HEK293 (cell line): ENCODE results near the gene ARHGEF11.

ENCODE experiments used
- CTCF ChIA-PET: fragments of 350-600 bp; formaldehyde crosslinking; extraction: SDS; loops from one replicate; lab custom pipeline; 2021; ENCODE audit warnings: antibody characterized with exemption; lab: Yijun Ruan, JAX
- POLR2A ChIA-PET: fragments of 300-600 bp; formaldehyde crosslinking; extraction: SDS; loops from one replicate; lab custom pipeline; 2020; ENCODE audit warnings: antibody characterized with exemption, inconsistent platforms; lab: Yijun Ruan, JAX
- H3K27ac ChIP-seq: fragments of 200-500 bp; sonication (Bioruptor generic); 2 replicates; pipeline ENCODE4 v1.5.1; 2014; ENCODE audit warnings: low read depth, low read length, control low read depth, inconsistent platforms; ENCODE audit errors: extremely low read depth
- H3K36me3 ChIP-seq, 2 experiments: fragments of 200-500 bp in 1 of 2; sonication (Bioruptor generic) in 1 of 2; 1 replicate in 1 of 2; 2 replicates in 1 of 2; pipeline ENCODE4 v1.5.1; 2014 to 2017; ENCODE audit warnings: inconsistent platforms in 2 of 2, low read length in 2 of 2; ENCODE audit not compliant: control insufficient read depth in 2 of 2, insufficient read depth in 1 of 2
- H3K4me1 ChIP-seq: fragments of 200-500 bp; sonication (Bioruptor generic); 2 replicates; pipeline ENCODE4 v1.5.1; 2014; ENCODE audit warnings: mild to moderate bottlenecking, low read length, inconsistent platforms; ENCODE audit not compliant: control insufficient read depth, insufficient read depth
- H3K4me3 ChIP-seq: 2 replicates; pipeline ENCODE4 v1.5.1; 2011; ENCODE audit warnings: low read depth, mild to moderate bottlenecking, control low read depth, low read length, moderate library complexity
- H3K9me3 ChIP-seq: fragments of 200-500 bp; sonication (Bioruptor generic); 2 replicates; pipeline ENCODE4 v1.5.1; 2014; ENCODE audit warnings: low read depth, low read length, inconsistent platforms; ENCODE audit not compliant: control insufficient read depth, insufficient read depth
- BCL11B ChIP-seq: fragments of 450-650 bp; formaldehyde crosslinking; IDR thresholded peaks from 2 replicates; pipeline ENCODE4 v1.5.1; 2016; ENCODE audit warnings: low read depth, missing biosample characterization, missing genetic modification characterization
- GLI2 ChIP-seq: fragments of 450-650 bp; formaldehyde crosslinking; IDR thresholded peaks from 2 replicates; pipeline ENCODE4; 2017; ENCODE audit warnings: missing biosample characterization, missing genetic modification characterization, low read depth, borderline replicate concordance
- GLI4 ChIP-seq: fragments of 450-650 bp; formaldehyde crosslinking; IDR thresholded peaks from 2 replicates; pipeline ENCODE4 v1.5.1; 2016; ENCODE audit warnings: missing biosample characterization, missing genetic modification characterization
- KLF9 ChIP-seq: fragments of 450-650 bp; formaldehyde crosslinking; IDR thresholded peaks from 2 replicates; pipeline ENCODE4 v1.5.1; 2016; ENCODE audit warnings: missing biosample characterization, missing genetic modification characterization, low read depth
- SCRT2 ChIP-seq: fragments of 450-650 bp; formaldehyde crosslinking; IDR thresholded peaks from 2 replicates; pipeline ENCODE4 v1.5.1; 2016; ENCODE audit warnings: missing biosample characterization, missing genetic modification characterization
- TRIM28 ChIP-seq: IDR thresholded peaks from 2 replicates; pipeline ENCODE4 v1.6.1; 2011; ENCODE audit warnings: low read length, control low read depth, borderline replicate concordance
- WT1 ChIP-seq: fragments of 450-650 bp; formaldehyde crosslinking; IDR thresholded peaks from 2 replicates; pipeline ENCODE4 v1.5.1; 2016; ENCODE audit warnings: missing biosample characterization, missing genetic modification characterization
- ZBTB1 ChIP-seq: fragments of 450-650 bp; formaldehyde crosslinking; IDR thresholded peaks from 2 replicates; pipeline ENCODE4 v1.5.1; 2016; ENCODE audit warnings: missing biosample characterization, missing genetic modification characterization
- ZNF133 ChIP-seq: fragments of 450-650 bp; formaldehyde crosslinking; IDR thresholded peaks from 2 replicates; pipeline ENCODE4 v1.5.1; 2016; ENCODE audit warnings: missing biosample characterization, missing genetic modification characterization
- ZNF155 ChIP-seq: fragments of 450-650 bp; formaldehyde crosslinking; IDR thresholded peaks from 2 replicates; pipeline ENCODE4 v1.5.1; 2016; ENCODE audit warnings: missing biosample characterization, missing genetic modification characterization
- ZNF202 ChIP-seq: fragments of 450-650 bp; formaldehyde crosslinking; IDR thresholded peaks from 2 replicates; pipeline ENCODE4 v1.5.1; 2016; ENCODE audit warnings: missing biosample characterization, missing genetic modification characterization, borderline replicate concordance
- ZNF292 ChIP-seq: fragments of 450-650 bp; formaldehyde crosslinking; IDR thresholded peaks from 2 replicates; pipeline ENCODE4 v1.5.1; 2016; ENCODE audit warnings: low read depth, missing biosample characterization, missing genetic modification characterization, borderline replicate concordance
- ZNF311 ChIP-seq: fragments of 450-650 bp; formaldehyde crosslinking; IDR thresholded peaks from 2 replicates; pipeline ENCODE4 v1.5.1; 2017; ENCODE audit warnings: missing biosample characterization, missing genetic modification characterization, borderline replicate concordance
- ZNF366 ChIP-seq: fragments of 450-650 bp; formaldehyde crosslinking; conservative IDR thresholded peaks from 2 replicates; pipeline ENCODE4 v1.5.1; 2016; ENCODE audit warnings: missing biosample characterization, missing genetic modification characterization
- ZNF529 ChIP-seq: fragments of 450-650 bp; formaldehyde crosslinking; IDR thresholded peaks from 2 replicates; pipeline ENCODE4 v1.5.1; 2017; ENCODE audit warnings: missing genetic modification characterization, missing biosample characterization; ENCODE audit not compliant: insufficient replicate concordance
- ZNF623 ChIP-seq: fragments of 450-650 bp; formaldehyde crosslinking; IDR thresholded peaks from 2 replicates; pipeline ENCODE4 v1.5.1; 2016; ENCODE audit warnings: missing biosample characterization, missing genetic modification characterization
- ZNF660 ChIP-seq: fragments of 450-650 bp; IDR thresholded peaks from 2 replicates; pipeline ENCODE4 v1.5.1; 2018; ENCODE audit warnings: missing biosample characterization, mild to moderate bottlenecking, missing genetic modification characterization
- ZNF677 ChIP-seq: fragments of 450-650 bp; IDR thresholded peaks from 2 replicates; pipeline ENCODE4 v1.5.0; 2018; ENCODE audit warnings: missing biosample characterization, mild to moderate bottlenecking, missing genetic modification characterization, moderate library complexity
- ZNF768 ChIP-seq: fragments of 450-650 bp; formaldehyde crosslinking; IDR thresholded peaks from 2 replicates; pipeline ENCODE4 v1.5.1; 2018; ENCODE audit warnings: missing biosample characterization, mild to moderate bottlenecking, missing genetic modification characterization
- TF ChIP-seq, protein P1 (sequence below): fragments of 450-650 bp; formaldehyde crosslinking; IDR thresholded peaks from 2 replicates; pipeline ENCODE4 v1.5.1; 2016; ENCODE audit warnings: missing biosample characterization, missing genetic modification characterization
- TF ChIP-seq, protein P2 (sequence below): fragments of 450-650 bp; IDR thresholded peaks from 2 replicates; pipeline ENCODE4 v1.5.1; 2018; ENCODE audit warnings: missing biosample characterization, missing genetic modification characterization
- TF ChIP-seq, protein P3 (sequence below): fragments of 450-650 bp; formaldehyde crosslinking; IDR thresholded peaks from 2 replicates; pipeline ENCODE4 v1.5.1; 2016; ENCODE audit warnings: missing biosample characterization, missing genetic modification characterization, borderline replicate concordance
- TF ChIP-seq, protein P4 (sequence below): fragments of 450-650 bp; formaldehyde crosslinking; IDR thresholded peaks from 2 replicates; pipeline ENCODE4 v1.5.1; 2017; ENCODE audit warnings: missing biosample characterization, missing genetic modification characterization
- TF ChIP-seq, protein P5 (sequence below): fragments of 450-650 bp; formaldehyde crosslinking; IDR thresholded peaks from 2 replicates; pipeline ENCODE4 v1.5.1; 2016; ENCODE audit warnings: missing biosample characterization, missing genetic modification characterization
- TF ChIP-seq, protein P6 (sequence below): fragments of 450-650 bp; formaldehyde crosslinking; IDR thresholded peaks from 2 replicates; pipeline ENCODE4 v1.5.1; 2016; ENCODE audit warnings: missing biosample characterization, missing genetic modification characterization
- TF ChIP-seq, protein P7 (sequence below): fragments of 450-650 bp; formaldehyde crosslinking; optimal IDR thresholded peaks from 2 replicates; pipeline ENCODE3; 2016; ENCODE audit warnings: missing biosample characterization, mild to moderate bottlenecking, missing genetic modification characterization
- TF ChIP-seq, protein P8 (sequence below): fragments of 450-650 bp; formaldehyde crosslinking; IDR thresholded peaks from 2 replicates; pipeline ENCODE4 v1.5.1; 2016; ENCODE audit warnings: missing biosample characterization, missing genetic modification characterization

ARHGEF11 gene

DNA sequence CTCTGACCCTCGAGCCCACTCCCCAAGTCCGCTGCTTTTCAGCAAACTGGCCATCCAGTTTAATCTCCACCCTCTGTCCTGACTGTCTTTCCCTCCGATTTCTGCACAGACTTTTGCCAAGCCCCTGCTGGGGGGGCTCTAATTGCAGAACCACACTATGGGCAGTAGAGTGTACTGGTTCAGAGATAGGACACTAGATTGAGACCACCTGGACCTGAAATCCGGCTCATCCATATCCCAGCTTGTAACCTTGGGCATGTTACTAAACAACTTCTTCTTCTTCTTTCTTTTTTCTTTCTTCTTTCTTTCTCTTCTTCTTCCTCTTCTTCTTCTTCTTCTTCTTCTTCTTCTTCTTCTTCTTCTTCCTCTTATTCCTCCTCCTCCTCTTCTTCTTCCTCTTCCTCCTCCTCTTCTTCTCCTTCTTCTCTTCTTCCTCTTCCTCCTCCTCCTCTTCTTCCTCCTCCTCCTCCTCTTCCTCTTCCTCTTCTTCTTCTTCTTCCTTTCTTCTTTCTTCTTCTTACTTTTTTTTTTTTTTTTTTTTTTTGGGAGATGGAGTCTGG is 117.4 kb downstream of the ARHGEF11 start:
- no peaks in the 10 kb centered on the region for H3K36me3 ChIP-seq
- no peak overlapping the region for H3K27ac ChIP-seq
- H3K4me1 ChIP-seq, result no peaks in the 10 kb centered on the region; the same call in 1 of the 2 replicates
- POLR2A ChIA-PET, result interaction anchor here (0.7 to 1.1 kb wide), 4 partner anchors 36 to 239 kb away, joined by 3 to 4 read pairs (median 4); partner anchors contain the start of genes ISG20L2 and METTL25B
- H3K9me3 ChIP-seq, result no peaks in the 10 kb centered on the region
- CTCF ChIA-PET, result interaction anchor here (0.6 to 11.9 kb wide), 38 partner anchors 8 to 302 kb away, joined by 3 to 199 read pairs (median 5); partner anchors contain the start of genes ISG20L2, METTL25B, NTRK1 and PEAR1
- no peak overlapping the region for H3K4me3 ChIP-seq
- TF ChIP-seq, protein P1, sequence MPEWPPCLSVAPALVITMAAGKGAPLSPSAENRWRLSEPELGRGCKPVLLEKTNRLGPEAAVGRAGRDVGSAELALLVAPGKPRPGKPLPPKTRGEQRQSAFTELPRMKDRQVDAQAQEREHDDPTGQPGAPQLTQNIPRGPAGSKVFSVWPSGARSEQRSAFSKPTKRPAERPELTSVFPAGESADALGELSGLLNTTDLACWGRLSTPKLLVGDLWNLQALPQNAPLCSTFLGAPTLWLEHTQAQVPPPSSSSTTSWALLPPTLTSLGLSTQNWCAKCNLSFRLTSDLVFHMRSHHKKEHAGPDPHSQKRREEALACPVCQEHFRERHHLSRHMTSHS (tag by site-specific recombination), result no peak
- no peak for TF ChIP-seq ZNF623 (tag by site-specific recombination)
- no peak for TF ChIP-seq WT1 (tag by site-specific recombination)
- no peak for TF ChIP-seq SCRT2 (tag by site-specific recombination)
- TF ChIP-seq ZNF133 (tag by site-specific recombination), result no peak
- TF ChIP-seq, protein P2, sequence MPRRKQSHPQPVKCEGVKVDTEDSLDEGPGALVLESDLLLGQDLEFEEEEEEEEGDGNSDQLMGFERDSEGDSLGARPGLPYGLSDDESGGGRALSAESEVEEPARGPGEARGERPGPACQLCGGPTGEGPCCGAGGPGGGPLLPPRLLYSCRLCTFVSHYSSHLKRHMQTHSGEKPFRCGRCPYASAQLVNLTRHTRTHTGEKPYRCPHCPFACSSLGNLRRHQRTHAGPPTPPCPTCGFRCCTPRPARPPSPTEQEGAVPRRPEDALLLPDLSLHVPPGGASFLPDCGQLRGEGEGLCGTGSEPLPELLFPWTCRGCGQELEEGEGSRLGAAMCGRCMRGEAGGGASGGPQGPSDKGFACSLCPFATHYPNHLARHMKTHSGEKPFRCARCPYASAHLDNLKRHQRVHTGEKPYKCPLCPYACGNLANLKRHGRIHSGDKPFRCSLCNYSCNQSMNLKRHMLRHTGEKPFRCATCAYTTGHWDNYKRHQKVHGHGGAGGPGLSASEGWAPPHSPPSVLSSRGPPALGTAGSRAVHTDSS (tag by site-specific recombination), result peak; percentile 99
- TF ChIP-seq, protein P3, sequence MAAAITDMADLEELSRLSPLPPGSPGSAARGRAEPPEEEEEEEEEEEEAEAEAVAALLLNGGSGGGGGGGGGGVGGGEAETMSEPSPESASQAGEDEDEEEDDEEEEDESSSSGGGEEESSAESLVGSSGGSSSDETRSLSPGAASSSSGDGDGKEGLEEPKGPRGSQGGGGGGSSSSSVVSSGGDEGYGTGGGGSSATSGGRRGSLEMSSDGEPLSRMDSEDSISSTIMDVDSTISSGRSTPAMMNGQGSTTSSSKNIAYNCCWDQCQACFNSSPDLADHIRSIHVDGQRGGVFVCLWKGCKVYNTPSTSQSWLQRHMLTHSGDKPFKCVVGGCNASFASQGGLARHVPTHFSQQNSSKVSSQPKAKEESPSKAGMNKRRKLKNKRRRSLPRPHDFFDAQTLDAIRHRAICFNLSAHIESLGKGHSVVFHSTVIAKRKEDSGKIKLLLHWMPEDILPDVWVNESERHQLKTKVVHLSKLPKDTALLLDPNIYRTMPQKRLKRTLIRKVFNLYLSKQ (tag by site-specific recombination), result no peak
- TF ChIP-seq ZNF202, result no peak
- TF ChIP-seq, protein P4, sequence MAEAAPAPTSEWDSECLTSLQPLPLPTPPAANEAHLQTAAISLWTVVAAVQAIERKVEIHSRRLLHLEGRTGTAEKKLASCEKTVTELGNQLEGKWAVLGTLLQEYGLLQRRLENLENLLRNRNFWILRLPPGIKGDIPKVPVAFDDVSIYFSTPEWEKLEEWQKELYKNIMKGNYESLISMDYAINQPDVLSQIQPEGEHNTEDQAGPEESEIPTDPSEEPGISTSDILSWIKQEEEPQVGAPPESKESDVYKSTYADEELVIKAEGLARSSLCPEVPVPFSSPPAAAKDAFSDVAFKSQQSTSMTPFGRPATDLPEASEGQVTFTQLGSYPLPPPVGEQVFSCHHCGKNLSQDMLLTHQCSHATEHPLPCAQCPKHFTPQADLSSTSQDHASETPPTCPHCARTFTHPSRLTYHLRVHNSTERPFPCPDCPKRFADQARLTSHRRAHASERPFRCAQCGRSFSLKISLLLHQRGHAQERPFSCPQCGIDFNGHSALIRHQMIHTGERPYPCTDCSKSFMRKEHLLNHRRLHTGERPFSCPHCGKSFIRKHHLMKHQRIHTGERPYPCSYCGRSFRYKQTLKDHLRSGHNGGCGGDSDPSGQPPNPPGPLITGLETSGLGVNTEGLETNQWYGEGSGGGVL (tag by site-specific recombination), result no peak
- TF ChIP-seq, protein P5, sequence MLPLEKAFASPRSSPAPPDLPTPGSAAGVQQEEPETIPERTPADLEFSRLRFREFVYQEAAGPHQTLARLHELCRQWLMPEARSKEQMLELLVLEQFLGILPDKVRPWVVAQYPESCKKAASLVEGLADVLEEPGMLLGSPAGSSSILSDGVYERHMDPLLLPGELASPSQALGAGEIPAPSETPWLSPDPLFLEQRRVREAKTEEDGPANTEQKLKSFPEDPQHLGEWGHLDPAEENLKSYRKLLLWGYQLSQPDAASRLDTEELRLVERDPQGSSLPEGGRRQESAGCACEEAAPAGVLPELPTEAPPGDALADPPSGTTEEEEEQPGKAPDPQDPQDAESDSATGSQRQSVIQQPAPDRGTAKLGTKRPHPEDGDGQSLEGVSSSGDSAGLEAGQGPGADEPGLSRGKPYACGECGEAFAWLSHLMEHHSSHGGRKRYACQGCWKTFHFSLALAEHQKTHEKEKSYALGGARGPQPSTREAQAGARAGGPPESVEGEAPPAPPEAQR (tag by site-specific recombination), result no peak
- no peak for TF ChIP-seq KLF9 (tag by site-specific recombination)
- TF ChIP-seq ZNF660 (tag by site-specific recombination), result no peak
- TF ChIP-seq, protein P6, sequence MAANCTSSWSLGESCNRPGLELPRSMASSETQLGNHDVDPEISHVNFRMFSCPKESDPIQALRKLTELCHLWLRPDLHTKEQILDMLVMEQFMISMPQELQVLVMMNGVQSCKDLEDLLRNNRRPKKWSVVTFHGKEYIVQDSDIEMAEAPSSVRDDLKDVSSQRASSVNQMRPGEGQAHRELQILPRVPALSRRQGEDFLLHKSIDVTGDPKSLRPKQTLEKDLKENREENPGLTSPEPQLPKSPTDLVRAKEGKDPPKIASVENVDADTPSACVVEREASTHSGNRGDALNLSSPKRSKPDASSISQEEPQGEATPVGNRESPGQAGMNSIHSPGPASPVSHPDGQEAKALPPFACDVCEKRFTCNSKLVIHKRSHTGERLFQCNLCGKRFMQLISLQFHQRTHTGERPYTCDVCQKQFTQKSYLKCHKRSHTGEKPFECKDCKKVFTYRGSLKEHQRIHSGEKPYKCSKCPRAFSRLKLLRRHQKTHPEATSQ, result no peak
- no peak for TF ChIP-seq GLI2
- no peak for TF ChIP-seq ZNF768 (tag by site-specific recombination)
- TF ChIP-seq ZNF677 (tag by site-specific recombination), result no peak
- TF ChIP-seq ZNF155 (tag by site-specific recombination), result no peak
- no peak for TF ChIP-seq ZNF529 (tag by site-specific recombination)
- no peak for TF ChIP-seq ZNF311 (tag by site-specific recombination)
- no peak for TF ChIP-seq ZNF292
- TF ChIP-seq, protein P7, sequence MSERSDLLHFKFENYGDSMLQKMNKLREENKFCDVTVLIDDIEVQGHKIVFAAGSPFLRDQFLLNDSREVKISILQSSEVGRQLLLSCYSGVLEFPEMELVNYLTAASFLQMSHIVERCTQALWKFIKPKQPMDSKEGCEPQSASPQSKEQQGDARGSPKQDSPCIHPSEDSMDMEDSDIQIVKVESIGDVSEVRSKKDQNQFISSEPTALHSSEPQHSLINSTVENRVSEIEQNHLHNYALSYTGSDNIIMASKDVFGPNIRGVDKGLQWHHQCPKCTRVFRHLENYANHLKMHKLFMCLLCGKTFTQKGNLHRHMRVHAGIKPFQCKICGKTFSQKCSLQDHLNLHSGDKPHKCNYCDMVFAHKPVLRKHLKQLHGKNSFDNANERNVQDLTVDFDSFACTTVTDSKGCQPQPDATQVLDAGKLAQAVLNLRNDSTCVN (tag by site-specific recombination), result no peak
- 0 out of 2 replicates have a peak, but pooled peaks have one; percentile 3 for TF ChIP-seq BCL11B (tag by site-specific recombination)
- TF ChIP-seq TRIM28, result no peak
- TF ChIP-seq, protein P8, sequence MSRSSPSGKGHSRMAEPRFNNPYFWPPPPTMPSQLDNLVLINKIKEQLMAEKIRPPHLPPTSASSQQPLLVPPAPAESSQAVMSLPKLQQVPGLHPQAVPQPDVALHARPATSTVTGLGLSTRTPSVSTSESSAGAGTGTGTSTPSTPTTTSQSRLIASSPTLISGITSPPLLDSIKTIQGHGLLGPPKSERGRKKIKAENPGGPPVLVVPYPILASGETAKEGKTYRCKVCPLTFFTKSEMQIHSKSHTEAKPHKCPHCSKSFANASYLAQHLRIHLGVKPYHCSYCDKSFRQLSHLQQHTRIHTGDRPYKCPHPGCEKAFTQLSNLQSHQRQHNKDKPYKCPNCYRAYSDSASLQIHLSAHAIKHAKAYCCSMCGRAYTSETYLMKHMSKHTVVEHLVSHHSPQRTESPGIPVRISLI, result peak; percentile 76; the same call in 1 of the 2 replicates
- TF ChIP-seq ZNF366 (tag by site-specific recombination), result peak; percentile 93
- TF ChIP-seq ZBTB1 (tag by site-specific recombination), result no peak
- TF ChIP-seq GLI4 (tag by site-specific recombination), result no peak
